ENCODE measurements around the gene NPB. TPM values are rescaled to one million over a fixed set of nuclear protein-coding genes. Genes with fewer than 3 reads are reported as not detected.

Gene NPB
- polyA plus RNA-seq, 1 donor (not counting 4 experiments of a cell fraction or from before 2014, with no cell fraction given), result not detected

- peaks cover 7% of the 10 kb centered on the region for H3K9me1 ChIP-seq (ENCODE audit: control insufficient read depth, extremely low read depth, insufficient read depth, low read length)
- no peak overlapping the region for H3K9ac ChIP-seq (ENCODE audit: control insufficient read depth, extremely low read depth, insufficient read depth, low read length)
- no peak overlapping the region for H3K4me2 ChIP-seq (ENCODE audit: control insufficient read depth, extremely low read depth, insufficient read depth, low read depth, low read length)
- H3K36me3 ChIP-seq (ENCODE audit: control insufficient read depth in 2 of 2, extremely low read depth in 1 of 2, insufficient read depth in 2 of 2, low read length in 2 of 2), result peaks cover 21 to 38% of the 10 kb centered on the region in 2 experiments
- H2AFZ ChIP-seq (ENCODE audit: control insufficient read depth, low read length), result no peak overlapping the region
- H3K4me1 ChIP-seq (ENCODE audit: control insufficient read depth, extremely low read depth, insufficient read depth, low read length), result peaks cover 40% of the 10 kb centered on the region
- FAIRE-seq, result no peak
- no peak for TF ChIP-seq CTCF (optimal IDR thresholded peaks at IDR 0.05 in 1 of 3, IDR thresholded peaks at IDR 0.05 in 1 of 3, conservative IDR thresholded peaks at IDR 0.05 in 1 of 3; ENCODE audit: extremely low read depth in 1 of 3, insufficient read depth in 2 of 3, low read length in 3 of 3)
- no peak for TF ChIP-seq EZH2 (IDR thresholded peaks at IDR 0.05; ENCODE audit: low read length)
- H3K4me3 ChIP-seq (ENCODE audit: control insufficient read depth in 2 of 3, extremely low read depth in 1 of 3, insufficient read depth in 2 of 3, low read depth in 1 of 3, low read length in 3 of 3), result no peak overlapping the region
- dilution Hi-C loops (cut with MboI; ENCODE audit: extremely low pct_ligation_motif_present, low sequenced_read_pairs), result no loop called here
- no peaks in the 10 kb centered on the region for H3K9me3 ChIP-seq (ENCODE audit: control insufficient read depth, low read depth, low read length)
- H4K20me1 ChIP-seq (ENCODE audit: control insufficient read depth, extremely low read depth, insufficient read depth, low read length), result peaks cover 19% of the 10 kb centered on the region
- peaks cover 53% of the 10 kb centered on the region for H3K79me2 ChIP-seq (ENCODE audit: control insufficient read depth, insufficient read depth, low read length)
- DNase-seq (ENCODE audit: low read depth, low spot score), result no peak
- H3K27me3 ChIP-seq (ENCODE audit: control insufficient read depth, extremely low read depth, insufficient read depth, low read length), result no peaks in the 10 kb centered on the region
- no peak overlapping the region for H3K27ac ChIP-seq (ENCODE audit: control insufficient read depth, insufficient read depth, low read length)
Measured at GRCh38 chr17:81865358-81865732, 36.7 kb upstream of the NPB start.

- dilution Hi-C loops (cut with MboI; ENCODE audit: extremely low pct_ligation_motif_present, low sequenced_read_pairs), result no loop called here
- Histone ChIP-seq H3K4me2 (ENCODE audit: control insufficient read depth, extremely low read depth, insufficient read depth, low read depth, low read length) (no peak overlapping the region), H3K79me2 (ENCODE audit: control insufficient read depth, insufficient read depth, low read length) (peaks cover 58% of the 10 kb centered on the region), H3K9me3 (ENCODE audit: control insufficient read depth, low read depth, low read length) (no peaks in the 10 kb centered on the region), H3K4me1 (ENCODE audit: control insufficient read depth, extremely low read depth, insufficient read depth, low read length) (peaks cover 40% of the 10 kb centered on the region), H3K4me3 (ENCODE audit: control insufficient read depth in 2 of 3, extremely low read depth in 1 of 3, insufficient read depth in 2 of 3, low read depth in 1 of 3, low read length in 3 of 3) (no peak overlapping the region), H3K36me3 (ENCODE audit: control insufficient read depth in 2 of 2, extremely low read depth in 1 of 2, insufficient read depth in 2 of 2, low read length in 2 of 2) (peaks cover 21 to 38% of the 10 kb centered on the region in 2 experiments), H2AFZ (ENCODE audit: control insufficient read depth, low read length) (no peak overlapping the region), H3K9ac (ENCODE audit: control insufficient read depth, extremely low read depth, insufficient read depth, low read length) (peak overlapping the region; percentile 19), H3K9me1 (ENCODE audit: control insufficient read depth, extremely low read depth, insufficient read depth, low read length) (peaks cover 7% of the 10 kb centered on the region), H3K27ac (ENCODE audit: control insufficient read depth, insufficient read depth, low read length) (no peak overlapping the region), H3K27me3 (ENCODE audit: control insufficient read depth, extremely low read depth, insufficient read depth, low read length) (no peaks in the 10 kb centered on the region), H4K20me1 (ENCODE audit: control insufficient read depth, extremely low read depth, insufficient read depth, low read length) (peaks cover 19% of the 10 kb centered on the region)
- FAIRE-seq (no peak), DNase-seq (ENCODE audit: low read depth, low spot score) (no peak)
- TF ChIP-seq CTCF (optimal IDR thresholded peaks at IDR 0.05 in 1 of 3, IDR thresholded peaks at IDR 0.05 in 1 of 3, conservative IDR thresholded peaks at IDR 0.05 in 1 of 3; ENCODE audit: extremely low read depth in 1 of 3, insufficient read depth in 2 of 3, low read length in 3 of 3) (no peak), EZH2 (IDR thresholded peaks at IDR 0.05; ENCODE audit: low read length) (no peak)
Measured at GRCh38 chr17:81865733-81866439, 36.2 kb upstream of the NPB start.
